B cell (primary cell): ENCODE data around the gene ACOT11. TPM values are rescaled to one million over a fixed set of nuclear protein-coding genes. Genes with fewer than 3 reads are reported as not detected.

Experiments
- ATAC-seq: fragments of 200-7000 bp; cut with Tn5 transposase; one replicate; pipeline ENCODE4 v1.10.0; 2021; ENCODE audit warnings: low read depth, mild to moderate bottlenecking, moderate number of reproducible peaks, moderate library complexity
- CTCF ChIA-PET: fragments of 350-600 bp; sonication (Branson Sonifier 250); formaldehyde crosslinking; loops from one replicate; lab custom pipeline; 2021; ENCODE audit warnings: antibody characterized with exemption, inconsistent platforms; lab: Charles Lee
- POLR2A ChIA-PET: fragments of 350-600 bp; sonication (Branson Sonifier 250); formaldehyde crosslinking; loops from one replicate; lab custom pipeline; 2021; ENCODE audit warnings: antibody characterized with exemption; lab: Charles Lee
- DNase-seq: peaks from one replicate; pipeline ENCODE4 v3.0.0; 2013
- H2AFZ ChIP-seq: 2 replicates; pipeline ENCODE4 v1.6.1; 2012; ENCODE audit warnings: mild to moderate bottlenecking, low read depth, low read length; ENCODE audit not compliant: insufficient read depth, poor library complexity, severe bottlenecking
- H3K27ac ChIP-seq, 2 donors: 1 replicate in 1 of 2; 2 replicates in 1 of 2; pipeline ENCODE4 v1.5.1; 2012 to 2013; ENCODE audit warnings: low read length in 2 of 2, mild to moderate bottlenecking in 2 of 2, moderate library complexity in 1 of 2
- H3K27me3 ChIP-seq, 4 experiments: fragments of 200-600 bp in 1 of 4; sonication (generic) in 1 of 4; replicated peaks in 1 of 4; 1 replicate in 2 of 4; 2 replicates in 2 of 4; pipeline versions ENCODE4 v1.6.1 to v1.7.0; 2013 to 2016; ENCODE audit warnings: low read length in 3 of 4, mild to moderate bottlenecking in 2 of 4, mixed read lengths in 1 of 4, moderate library complexity in 1 of 4; ENCODE audit not compliant: insufficient read depth in 4 of 4, control insufficient read depth in 3 of 4; ENCODE audit errors: control extremely low read depth in 1 of 4
- H3K36me3 ChIP-seq, 2 experiments: replicated peaks in 1 of 2; 1 replicate in 1 of 2; 2 replicates in 1 of 2; pipeline versions ENCODE4 v1.6.1 to v1.7.1; 2013; ENCODE audit warnings: low read length in 1 of 2; ENCODE audit not compliant: insufficient read depth in 2 of 2, control insufficient read depth in 1 of 2; ENCODE audit errors: control extremely low read depth in 1 of 2, extremely low read depth in 1 of 2
- H3K4me1 ChIP-seq, 2 donors: fragments of 200-600 bp in 1 of 2; sonication (generic) in 1 of 2; 1 replicate in 1 of 2; 2 replicates in 1 of 2; pipeline versions ENCODE4 v1.5.1 to v1.6.1; 2013 to 2017; ENCODE audit warnings: low read length in 2 of 2; ENCODE audit not compliant: control insufficient read depth in 2 of 2, insufficient read depth in 2 of 2
- H3K4me2 ChIP-seq: replicated peaks from 2 replicates; pipeline ENCODE3; 2012; ENCODE audit warnings: mild to moderate bottlenecking, low read depth, low read length; ENCODE audit not compliant: poor library complexity, severe bottlenecking
- H3K4me3 ChIP-seq, 5 experiments: fragments of 200-600 bp in 1 of 5; sonication (generic) in 1 of 5; 1 replicate in 3 of 5; 2 replicates in 2 of 5; pipeline versions ENCODE4 v1.5.1 to v1.7.0; 2011 to 2016; ENCODE audit warnings: low read length in 4 of 5, mild to moderate bottlenecking in 4 of 5, low read depth in 2 of 5, control low read depth in 1 of 5, moderate library complexity in 1 of 5; ENCODE audit not compliant: insufficient read depth in 1 of 5; ENCODE audit errors: control extremely low read depth in 1 of 5, extremely low read depth in 1 of 5
- H3K79me2 ChIP-seq: fragments of 200-600 bp; sonication (generic); one replicate; pipeline ENCODE4 v1.6.0; 2016; ENCODE audit warnings: low read length; ENCODE audit not compliant: control insufficient read depth, insufficient read depth
- H3K9ac ChIP-seq: fragments of 200-600 bp; sonication (generic); 2 replicates; pipeline ENCODE4 v1.6.1; 2017; ENCODE audit warnings: mild to moderate bottlenecking, low read length, moderate library complexity
- H3K9me3 ChIP-seq, 3 donors: one replicate each; pipeline versions ENCODE4 v1.6.1 to v1.7.1; 2013; ENCODE audit warnings: low read length in 2 of 3; ENCODE audit not compliant: control insufficient read depth in 2 of 3, insufficient read depth in 1 of 3; ENCODE audit errors: control extremely low read depth in 1 of 3
- H4K20me1 ChIP-seq: 2 replicates; pipeline ENCODE4 v1.6.0; 2012; ENCODE audit warnings: mild to moderate bottlenecking, low read length; ENCODE audit not compliant: insufficient read depth, control insufficient read depth, poor library complexity, severe bottlenecking
- H3K27ac Mint-ChIP-seq: one replicate; pipeline ENCODE4 v1.8.0; 2021; ENCODE audit warnings: mixed read lengths
- H3K27me3 Mint-ChIP-seq: one replicate; pipeline ENCODE4 v1.8.0; 2021; ENCODE audit warnings: mixed read lengths
- H3K4me1 Mint-ChIP-seq: one replicate; pipeline ENCODE4 v1.8.0; 2021; ENCODE audit warnings: mixed read lengths
- H3K4me3 Mint-ChIP-seq: one replicate; pipeline ENCODE4 v1.8.0; 2021; ENCODE audit warnings: mixed read lengths
- H3K9me3 Mint-ChIP-seq: one replicate; pipeline ENCODE4 v1.8.0; 2022; ENCODE audit warnings: mixed read lengths; ENCODE audit not compliant: insufficient read depth
- CTCF ChIP-seq: fragments of 200-600 bp; IDR thresholded peaks from one replicate; pipeline ENCODE4 v1.8.0; 2022; ENCODE audit warnings: antibody characterized with exemption, mild to moderate bottlenecking
- EZH2 ChIP-seq: IDR thresholded peaks from 2 replicates; pipeline ENCODE4 v1.6.1; 2012; ENCODE audit warnings: borderline replicate concordance, low read depth, mild to moderate bottlenecking, moderate library complexity, low read length; ENCODE audit not compliant: insufficient read depth, poor library complexity, severe bottlenecking
- whole genome bisulfite sequencing: methylation state at CpG from one replicate; pipeline ENCODE4 v1.1.5; 2013; ENCODE audit warnings: missing lambda C conversion rate; ENCODE audit not compliant: insufficient coverage; 5-methylcytosine and 5-hydroxymethylcytosine counted together
- intact Hi-C: fragments of 100-400 bp; cut with micrococcal nuclease; formaldehyde crosslinking; loops from one replicate; pipeline ENCODE4 v1.10.0; 2022
- polyA plus RNA-seq: library from polyadenylated mRNA; depleted of rRNA; stranded (reverse); fragments of >200 nt; gene quantifications from 2 replicates; pipeline ENCODE4 v1.2.3, GENCODE V29; 2012
- total RNA-seq, 2 donors: library from RNA; stranded (reverse); fragments of 120-200 nt in 1 of 2; gene quantifications; 1 replicate in 1 of 2; 2 replicates in 1 of 2; pipeline versions ENCODE4 v1.2.3 to v1.2.4, GENCODE V29; 2013 to 2022

The ACOT11 gene
- total and polyA plus RNA-seq, 2 donors (not counting 1 experiment from before 2014, with no cell fraction given) = 0.03 to 0.07 TPM

GRCh38 chr1:54575161-54575560, 27.1 kb downstream of the ACOT11 start:
- peaks cover 3% of the 10 kb centered on the region for H3K27me3 Mint-ChIP-seq
- Histone ChIP-seq H4K20me1 (no peaks in the 10 kb centered on the region), H3K4me2 (no peak overlapping the region), H3K79me2 (no peaks in the 10 kb centered on the region), H3K27ac (no peak overlapping the region), H3K36me3 (no peaks in the 10 kb centered on the region), H3K9ac (no peak overlapping the region), H2AFZ (no peak overlapping the region), H3K4me3 (no peak overlapping the region), H3K27me3 (no peaks in the 10 kb centered on the region), H3K4me1 (no peaks in the 10 kb centered on the region), H3K9me3 (no peaks in the 10 kb centered on the region)
- WGBS = 100% methylated on average over 1 of the region's 3 CpGs
- no peaks in the 10 kb centered on the region for H3K4me1 Mint-ChIP-seq
- ATAC-seq (no peak), DNase-seq (no peak)
- no peaks in the 10 kb centered on the region for H3K9me3 Mint-ChIP-seq
- intact Hi-C loops = no loop called here
- H3K4me3 Mint-ChIP-seq = no peak overlapping the region
- TF ChIP-seq EZH2 (no peak), CTCF (no peak)
- CTCF ChIA-PET = no interaction called here
- POLR2A ChIA-PET = no interaction called here
- H3K27ac Mint-ChIP-seq = no peak overlapping the region

GRCh38 chr1:54575605-54576290, 27.7 kb downstream of the ACOT11 start:
- Histone ChIP-seq H3K9me3 (no peaks in the 10 kb centered on the region), H4K20me1 (no peaks in the 10 kb centered on the region), H3K4me3 (no peak overlapping the region), H3K4me2 (no peak overlapping the region), H3K9ac (no peak overlapping the region), H2AFZ (no peak overlapping the region), H3K27ac (no peak overlapping the region), H3K27me3 (no peaks in the 10 kb centered on the region), H3K79me2 (no peaks in the 10 kb centered on the region), H3K36me3 (no peaks in the 10 kb centered on the region), H3K4me1 (no peaks in the 10 kb centered on the region)
- intact Hi-C loops = no loop called here
- DNase-seq (no peak), ATAC-seq (no peak)
- Mint-ChIP-seq H3K9me3 (no peaks in the 10 kb centered on the region), H3K4me3 (no peak overlapping the region), H3K27me3 (peaks cover 3% of the 10 kb centered on the region), H3K27ac (no peak overlapping the region), H3K4me1 (no peaks in the 10 kb centered on the region)
- TF ChIP-seq EZH2 = no peak
- no peak for TF ChIP-seq CTCF
- POLR2A ChIA-PET = no interaction called here
- CTCF ChIA-PET = interaction anchor here (0.9 kb wide), 1 partner anchor 226 kb away, joined by 4 read pairs; the partner anchor contains the start of gene TTC22
- WGBS = 92% methylated on average over 8 of the region's 8 CpGs
